ENCODE measurements around the gene TMEM179.

DNA sequence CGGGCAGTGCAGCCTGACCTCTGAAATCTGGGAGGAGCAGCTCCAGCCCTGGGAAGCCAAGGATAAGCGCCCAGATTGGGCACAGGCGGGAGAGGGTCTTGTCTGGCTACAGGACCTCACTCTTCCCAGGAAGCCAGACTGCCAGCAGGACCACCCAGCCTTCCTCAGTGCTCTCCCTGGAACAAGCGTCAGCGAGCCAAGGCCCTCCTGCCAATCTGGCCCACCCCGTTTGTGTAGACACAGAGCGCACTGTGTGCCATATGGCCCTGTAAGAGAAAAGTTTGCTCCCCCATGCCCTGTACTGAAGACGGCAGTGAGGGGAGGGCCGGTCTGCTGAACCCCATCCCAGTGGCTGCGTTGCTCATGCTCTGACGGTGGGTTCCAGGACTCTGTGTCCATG lies 26.3 kb downstream of the TMEM179 start:
- TF ChIP-seq RFX5 (IDR thresholded peaks at IDR 0.05; ENCODE audit: low read depth, low read length) (no peak), NFXL1 (IDR thresholded peaks at IDR 0.05; ENCODE audit: borderline replicate concordance) (no peak), POLR2A (IDR thresholded peaks at IDR 0.05; ENCODE audit: low read depth, low read length) (no peak), EZH2 (IDR thresholded peaks at IDR 0.05; ENCODE audit: borderline replicate concordance, control insufficient read depth, low read depth, low read length) (no peak), TARDBP (IDR thresholded peaks at IDR 0.05; ENCODE audit: borderline replicate concordance) (no peak), ZNF24 (IDR thresholded peaks at IDR 0.05) (no peak)
- TF ChIP-seq, protein P1, sequence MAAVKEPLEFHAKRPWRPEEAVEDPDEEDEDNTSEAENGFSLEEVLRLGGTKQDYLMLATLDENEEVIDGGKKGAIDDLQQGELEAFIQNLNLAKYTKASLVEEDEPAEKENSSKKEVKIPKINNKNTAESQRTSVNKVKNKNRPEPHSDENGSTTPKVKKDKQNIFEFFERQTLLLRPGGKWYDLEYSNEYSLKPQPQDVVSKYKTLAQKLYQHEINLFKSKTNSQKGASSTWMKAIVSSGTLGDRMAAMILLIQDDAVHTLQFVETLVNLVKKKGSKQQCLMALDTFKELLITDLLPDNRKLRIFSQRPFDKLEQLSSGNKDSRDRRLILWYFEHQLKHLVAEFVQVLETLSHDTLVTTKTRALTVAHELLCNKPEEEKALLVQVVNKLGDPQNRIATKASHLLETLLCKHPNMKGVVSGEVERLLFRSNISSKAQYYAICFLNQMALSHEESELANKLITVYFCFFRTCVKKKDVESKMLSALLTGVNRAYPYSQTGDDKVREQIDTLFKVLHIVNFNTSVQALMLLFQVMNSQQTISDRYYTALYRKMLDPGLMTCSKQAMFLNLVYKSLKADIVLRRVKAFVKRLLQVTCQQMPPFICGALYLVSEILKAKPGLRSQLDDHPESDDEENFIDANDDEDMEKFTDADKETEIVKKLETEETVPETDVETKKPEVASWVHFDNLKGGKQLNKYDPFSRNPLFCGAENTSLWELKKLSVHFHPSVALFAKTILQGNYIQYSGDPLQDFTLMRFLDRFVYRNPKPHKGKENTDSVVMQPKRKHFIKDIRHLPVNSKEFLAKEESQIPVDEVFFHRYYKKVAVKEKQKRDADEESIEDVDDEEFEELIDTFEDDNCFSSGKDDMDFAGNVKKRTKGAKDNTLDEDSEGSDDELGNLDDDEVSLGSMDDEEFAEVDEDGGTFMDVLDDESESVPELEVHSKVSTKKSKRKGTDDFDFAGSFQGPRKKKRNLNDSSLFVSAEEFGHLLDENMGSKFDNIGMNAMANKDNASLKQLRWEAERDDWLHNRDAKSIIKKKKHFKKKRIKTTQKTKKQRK (IDR thresholded peaks at IDR 0.05; ENCODE audit: low read depth, low read length) = no peak
- TF ChIP-seq, protein P2, sequence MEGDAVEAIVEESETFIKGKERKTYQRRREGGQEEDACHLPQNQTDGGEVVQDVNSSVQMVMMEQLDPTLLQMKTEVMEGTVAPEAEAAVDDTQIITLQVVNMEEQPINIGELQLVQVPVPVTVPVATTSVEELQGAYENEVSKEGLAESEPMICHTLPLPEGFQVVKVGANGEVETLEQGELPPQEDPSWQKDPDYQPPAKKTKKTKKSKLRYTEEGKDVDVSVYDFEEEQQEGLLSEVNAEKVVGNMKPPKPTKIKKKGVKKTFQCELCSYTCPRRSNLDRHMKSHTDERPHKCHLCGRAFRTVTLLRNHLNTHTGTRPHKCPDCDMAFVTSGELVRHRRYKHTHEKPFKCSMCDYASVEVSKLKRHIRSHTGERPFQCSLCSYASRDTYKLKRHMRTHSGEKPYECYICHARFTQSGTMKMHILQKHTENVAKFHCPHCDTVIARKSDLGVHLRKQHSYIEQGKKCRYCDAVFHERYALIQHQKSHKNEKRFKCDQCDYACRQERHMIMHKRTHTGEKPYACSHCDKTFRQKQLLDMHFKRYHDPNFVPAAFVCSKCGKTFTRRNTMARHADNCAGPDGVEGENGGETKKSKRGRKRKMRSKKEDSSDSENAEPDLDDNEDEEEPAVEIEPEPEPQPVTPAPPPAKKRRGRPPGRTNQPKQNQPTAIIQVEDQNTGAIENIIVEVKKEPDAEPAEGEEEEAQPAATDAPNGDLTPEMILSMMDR (IDR thresholded peaks at IDR 0.05 in 2 of 3, conservative IDR thresholded peaks at IDR 0.05 in 1 of 3; ENCODE audit: control insufficient read depth in 2 of 3, extremely low read depth in 1 of 3, insufficient read depth in 1 of 3, low read depth in 3 of 3, low read length in 3 of 3) = no peak
